IMR-90 (cell line): ENCODE data around the gene PTRH2. TPM values are rescaled to one million over a fixed set of nuclear protein-coding genes. Genes with fewer than 3 reads are reported as not detected.

ENCODE experiments used
- ATAC-seq: fragments of 200-7000 bp; cut with Tn5 transposase; 2 replicates; pipeline ENCODE4 v1.9.1; 2020; ENCODE audit warnings: low read depth, mild to moderate bottlenecking, moderate library complexity
- BruUV-seq: library from RNA; stranded (reverse); fragments of 400-500 nt; replicated peaks from 2 replicates; lab custom pipeline; 2021; lab: Mats Ljungman, UMichigan
- CTCF ChIA-PET: fragments of 300-600 bp; formaldehyde crosslinking; extraction: SDS; loops from one replicate; lab custom pipeline; 2021; ENCODE audit warnings: antibody characterized with exemption; lab: Yijun Ruan, JAX
- POLR2A ChIA-PET: fragments of 300-600 bp; sonication (Branson Sonifier 250); formaldehyde crosslinking; loops from one replicate; lab custom pipeline; 2022; ENCODE audit warnings: antibody characterized with exemption; ENCODE audit not compliant: unreplicated experiment; lab: Charles Lee
- DNase-seq: peaks from one replicate; pipeline ENCODE4 v3.0.0; 2013
- H2AFZ ChIP-seq: replicated peaks from 2 replicates; pipeline ENCODE3; 2013; ENCODE audit warnings: low read length, mild to moderate bottlenecking; ENCODE audit not compliant: poor library complexity
- H2AK5ac ChIP-seq: 2 replicates; pipeline ENCODE4 v1.6.1; 2013; ENCODE audit warnings: low read depth, low read length, inconsistent platforms
- H2AK9ac ChIP-seq: replicated peaks from 2 replicates; pipeline ENCODE3; 2013; ENCODE audit warnings: mild to moderate bottlenecking, low read depth, low read length, moderate library complexity; ENCODE audit not compliant: poor library complexity
- H2BK120ac ChIP-seq: 2 replicates; pipeline ENCODE4 v1.6.1; 2013; ENCODE audit warnings: low read depth, low read length, inconsistent platforms
- H2BK15ac ChIP-seq: 3 replicates; pipeline ENCODE4 v1.6.1; 2013; ENCODE audit warnings: low read depth, low read length, inconsistent platforms
- H2BK20ac ChIP-seq: 2 replicates; pipeline ENCODE4 v1.6.1; 2013; ENCODE audit warnings: low read depth, mild to moderate bottlenecking, inconsistent platforms, low read length, moderate library complexity
- H2BK5ac ChIP-seq: 2 replicates; pipeline ENCODE4 v1.6.1; 2013; ENCODE audit warnings: mild to moderate bottlenecking, low read depth, low read length, inconsistent platforms; ENCODE audit not compliant: poor library complexity, severe bottlenecking
- H3K14ac ChIP-seq: replicated peaks from 2 replicates; pipeline ENCODE4 v1.6.1; 2013; ENCODE audit warnings: low read depth, low read length, inconsistent platforms
- H3K18ac ChIP-seq: 2 replicates; pipeline ENCODE4 v1.6.1; 2013; ENCODE audit warnings: low read depth, low read length, control low read depth
- H3K23ac ChIP-seq: 2 replicates; pipeline ENCODE4 v1.6.1; 2013; ENCODE audit warnings: low read depth, low read length, inconsistent platforms
- H3K27ac ChIP-seq: 2 replicates; pipeline ENCODE4 v1.5.1; 2013; ENCODE audit warnings: mild to moderate bottlenecking, control low read depth, low read length; ENCODE audit not compliant: insufficient read depth
- H3K27me3 ChIP-seq: 2 replicates; pipeline ENCODE4 v1.6.1; 2013; ENCODE audit warnings: low read length; ENCODE audit not compliant: control insufficient read depth, insufficient read depth
- H3K36me3 ChIP-seq: 2 replicates; pipeline ENCODE4 v1.6.1; 2013; ENCODE audit warnings: low read length, mixed read lengths; ENCODE audit not compliant: control insufficient read depth, insufficient read depth
- H3K4ac ChIP-seq: 2 replicates; pipeline ENCODE4 v1.6.1; 2013; ENCODE audit warnings: low read depth, low read length, inconsistent platforms
- H3K4me1 ChIP-seq: 2 replicates; pipeline ENCODE4 v1.6.1; 2013; ENCODE audit warnings: low read length, mixed read lengths; ENCODE audit not compliant: control insufficient read depth, insufficient read depth
- H3K4me2 ChIP-seq: 2 replicates; pipeline ENCODE4 v1.6.1; 2013; ENCODE audit warnings: low read depth, mild to moderate bottlenecking, control low read depth, low read length, moderate library complexity
- H3K4me3 ChIP-seq: 2 replicates; pipeline ENCODE4 v1.5.1; 2013; ENCODE audit warnings: low read depth, mild to moderate bottlenecking, control low read depth, low read length, moderate library complexity; ENCODE audit not compliant: insufficient read depth
- H3K56ac ChIP-seq: 2 replicates; pipeline ENCODE4 v1.6.1; 2013; ENCODE audit warnings: low read length, inconsistent platforms; ENCODE audit not compliant: insufficient read depth; ENCODE audit errors: extremely low read depth
- H3K79me1 ChIP-seq, 2 experiments: 2 replicates each; pipeline ENCODE4 v1.6.1; 2013; ENCODE audit warnings: low read length in 2 of 2, inconsistent platforms in 1 of 2, low read depth in 1 of 2
- H3K9ac ChIP-seq: 2 replicates; pipeline ENCODE4 v1.6.1; 2013; ENCODE audit warnings: low read depth, low read length, control low read depth
- H3K9me1 ChIP-seq: 2 replicates; pipeline ENCODE4 v1.6.1; 2013; ENCODE audit warnings: low read length, inconsistent platforms; ENCODE audit not compliant: insufficient read depth
- H3K9me3 ChIP-seq: 2 replicates; pipeline ENCODE4 v1.6.1; 2013; ENCODE audit warnings: low read length; ENCODE audit not compliant: control insufficient read depth, insufficient read depth
- H4K20me1 ChIP-seq: 2 replicates; pipeline ENCODE4 v1.6.1; 2013; ENCODE audit warnings: low read length, inconsistent platforms; ENCODE audit not compliant: insufficient read depth
- H4K5ac ChIP-seq: 2 replicates; pipeline ENCODE4 v1.6.1; 2013; ENCODE audit warnings: mild to moderate bottlenecking, low read depth, low read length, control low read depth
- H4K8ac ChIP-seq, 2 experiments: 2 replicates each; pipeline ENCODE4 v1.6.1; 2013; ENCODE audit warnings: low read depth in 2 of 2, low read length in 2 of 2, control low read depth in 1 of 2, inconsistent platforms in 1 of 2
- H4K91ac ChIP-seq: 2 replicates; pipeline ENCODE4 v1.6.1; 2013; ENCODE audit warnings: low read depth, low read length, inconsistent platforms; ENCODE audit not compliant: insufficient read depth
- BHLHE40 ChIP-seq: fragments of 150-350 bp; IDR thresholded peaks from 2 replicates; pipeline ENCODE4 v1.6.1; 2016; ENCODE audit warnings: mild to moderate bottlenecking, low read depth, low read length
- CEBPB ChIP-seq: IDR thresholded peaks from 2 replicates; pipeline ENCODE4 v1.6.1; 2012; ENCODE audit warnings: low read depth, low read length, improper control_type of control experiment
- CTCF ChIP-seq: conservative IDR thresholded peaks from 2 replicates; pipeline ENCODE4 v1.5.1; 2012; ENCODE audit warnings: mild to moderate bottlenecking, low read depth, low read length, improper control_type of control experiment
- MAFK ChIP-seq: IDR thresholded peaks from 2 replicates; pipeline ENCODE4 v1.6.1; 2012; ENCODE audit warnings: low read depth, low read length, improper control_type of control experiment
- MAZ ChIP-seq: IDR thresholded peaks from 2 replicates; pipeline ENCODE4 v1.6.1; 2012; ENCODE audit warnings: low read depth, mild to moderate bottlenecking, low read length, improper control_type of control experiment, moderate library complexity, borderline replicate concordance
- MXI1 ChIP-seq: IDR thresholded peaks from 2 replicates; pipeline ENCODE4 v1.6.1; 2012; ENCODE audit warnings: low read depth, mild to moderate bottlenecking, low read length, moderate library complexity, borderline replicate concordance
- NFE2L2 ChIP-seq: fragments of 150-350 bp; IDR thresholded peaks from 2 replicates; pipeline ENCODE4 v1.6.1; 2016; ENCODE audit warnings: low read depth, mild to moderate bottlenecking, low read length
- POLR2A ChIP-seq: IDR thresholded peaks from 2 replicates; pipeline ENCODE4 v1.6.1; 2012; ENCODE audit warnings: mild to moderate bottlenecking, low read depth, low read length
- RAD21 ChIP-seq: IDR thresholded peaks from 2 replicates; pipeline ENCODE4 v1.6.1; 2012; ENCODE audit warnings: low read length, improper control_type of control experiment
- RCOR1 ChIP-seq: IDR thresholded peaks from 2 replicates; pipeline ENCODE4 v1.6.1; 2012; ENCODE audit warnings: mild to moderate bottlenecking, low read length, improper control_type of control experiment; ENCODE audit not compliant: insufficient replicate concordance
- RFX5 ChIP-seq: IDR thresholded peaks from 2 replicates; pipeline ENCODE4 v1.8.0; 2012; ENCODE audit warnings: low read depth, mild to moderate bottlenecking, low read length, moderate library complexity
- SMC3 ChIP-seq: fragments of 150-350 bp; IDR thresholded peaks from 2 replicates; pipeline ENCODE4 v1.6.1; 2016; ENCODE audit warnings: low read depth, mild to moderate bottlenecking, antibody characterized with exemption, low read length, moderate library complexity
- WGBS, 2 experiments: methylation state at CpG; one replicate each; pipeline versions ENCODE4 v1.1.5 to v1.1.7; 2013; ENCODE audit warnings: missing lambda C conversion rate in 2 of 2; ENCODE audit not compliant: insufficient read length in 1 of 2; ENCODE audit errors: extremely low coverage in 2 of 2; 5-methylcytosine and 5-hydroxymethylcytosine counted together
- dilution Hi-C: fragments of 300-500 bp; cut with HindIII; formaldehyde crosslinking; loops from one replicate; pipeline ENCODE4 v1.14.3; 2018; ENCODE audit warnings: low sequenced_read_pairs; ENCODE audit not compliant: unreplicated experiment
- in situ Hi-C: fragments of 300-500 bp; cut with MboI; formaldehyde crosslinking; loops from 3 replicates; pipeline ENCODE4 v1.14.3; 2019; ENCODE audit warnings: low sequenced_read_pairs, inconsistent platforms, mixed read lengths
- intact Hi-C: fragments of 100-400 bp; cut with micrococcal nuclease; formaldehyde crosslinking; loops from 2 replicates; pipeline ENCODE4 v1.10.0; 2022
- polyA plus RNA-seq, 3 experiments: library from polyadenylated mRNA; depleted of rRNA; stranded (reverse); fragments of >200 nt; gene quantifications; 2 replicates each; pipeline ENCODE4 v1.2.3, GENCODE V29; 2012; ENCODE audit warnings: low replicate concordance in 1 of 3
- total RNA-seq: library from RNA; depleted of rRNA; stranded (reverse); fragments of >200 nt; gene quantifications from 2 replicates; pipeline ENCODE4 v1.2.3, GENCODE V29; 2012
- TF ChIP-seq, protein P1 (sequence below): fragments of 150-350 bp; IDR thresholded peaks from 2 replicates; pipeline ENCODE4 v1.6.1; 2016; ENCODE audit warnings: low read depth, mild to moderate bottlenecking, low read length, moderate library complexity, borderline replicate concordance
- TF ChIP-seq, protein P2 (sequence below): fragments of 150-350 bp; IDR thresholded peaks from 2 replicates; pipeline ENCODE4 v1.6.1; 2017; ENCODE audit warnings: mild to moderate bottlenecking, antibody characterized with exemption, low read length, low read depth

PTRH2 gene
- total and polyA plus RNA-seq, 2 of the 4 experiments (the other 2 are of a cell fraction): 24.9 to 49.7 TPM

- peak overlapping the region; percentile 79; the same call in 1 of the 2 replicates for H3K4ac ChIP-seq
- dilution Hi-C loops (no loop called here), intact Hi-C loops (no loop called here), in situ Hi-C loops (no loop called here)
- peak overlapping the region; percentile 32 to 92; a peak in 3 of 4 replicates for H4K8ac ChIP-seq
- no peak overlapping the region for H3K9ac ChIP-seq
- no peaks in the 10 kb centered on the region for H3K9me3 ChIP-seq
- no peak overlapping the region for H2AFZ ChIP-seq
- no CpG with 5 or more reads among the region's 1 CpG for WGBS, 2 experiments
- ChIA-PET CTCF (interaction anchor here (0.7 kb wide), 1 partner anchor 158 kb away, joined by 3 read pairs; no protein-coding TSS in a partner anchor), POLR2A (no interaction called here)
- BruUV-seq: no TSS peak
- ATAC-seq (no peak), DNase-seq (no peak)
- H3K56ac ChIP-seq: peak overlapping the region; percentile 55; the same call in 1 of the 2 replicates
- H3K79me1 ChIP-seq: peaks cover 25 to 46% of the 10 kb centered on the region in 2 experiments
- peaks cover 5% of the 10 kb centered on the region; the same call in 1 of the 2 replicates for H3K9me1 ChIP-seq
- peak overlapping the region; percentile 93 for H3K14ac ChIP-seq
- peak overlapping the region; percentile 50; the same call in 1 of the 2 replicates for H3K4me2 ChIP-seq
- H4K5ac ChIP-seq: no peak overlapping the region
- peak overlapping the region; percentile 95 for H2BK120ac ChIP-seq
- H2AK5ac ChIP-seq: peak overlapping the region; percentile 98
- peaks cover 11% of the 10 kb centered on the region for H3K4me1 ChIP-seq
- H3K27ac ChIP-seq: peak overlapping the region; percentile 33; the same call in 1 of the 2 replicates
- H2BK15ac ChIP-seq: peak overlapping the region; percentile 91; the same call in 1 of the 3 replicates
- H3K27me3 ChIP-seq: no peaks in the 10 kb centered on the region
- H4K20me1 ChIP-seq: peaks cover 16% of the 10 kb centered on the region; the same call in 1 of the 2 replicates
- H2BK5ac ChIP-seq: peak overlapping the region; percentile 97
- H3K36me3 ChIP-seq: peaks cover 38% of the 10 kb centered on the region
- H3K23ac ChIP-seq: peak overlapping the region; percentile 95
- H2BK20ac ChIP-seq: peak overlapping the region; percentile 96; the same call in 1 of the 2 replicates
- peak overlapping the region; percentile 96 for H3K18ac ChIP-seq
- no peak overlapping the region for H3K4me3 ChIP-seq
- no peak overlapping the region for H2AK9ac ChIP-seq
- H4K91ac ChIP-seq: peak overlapping the region; percentile 73; the same call in 1 of the 2 replicates
- TF ChIP-seq MXI1 (no peak), NFE2L2 (no peak), POLR2A (no peak), CTCF (no peak), MAZ (no peak), RCOR1 (no peak), BHLHE40 (no peak), CEBPB (no peak), MAFK (no peak), RAD21 (no peak), RFX5 (no peak), SMC3 (no peak)
- TF ChIP-seq, protein P1, sequence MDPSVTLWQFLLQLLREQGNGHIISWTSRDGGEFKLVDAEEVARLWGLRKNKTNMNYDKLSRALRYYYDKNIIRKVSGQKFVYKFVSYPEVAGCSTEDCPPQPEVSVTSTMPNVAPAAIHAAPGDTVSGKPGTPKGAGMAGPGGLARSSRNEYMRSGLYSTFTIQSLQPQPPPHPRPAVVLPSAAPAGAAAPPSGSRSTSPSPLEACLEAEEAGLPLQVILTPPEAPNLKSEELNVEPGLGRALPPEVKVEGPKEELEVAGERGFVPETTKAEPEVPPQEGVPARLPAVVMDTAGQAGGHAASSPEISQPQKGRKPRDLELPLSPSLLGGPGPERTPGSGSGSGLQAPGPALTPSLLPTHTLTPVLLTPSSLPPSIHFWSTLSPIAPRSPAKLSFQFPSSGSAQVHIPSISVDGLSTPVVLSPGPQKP: no peak
- TF ChIP-seq, protein P2, sequence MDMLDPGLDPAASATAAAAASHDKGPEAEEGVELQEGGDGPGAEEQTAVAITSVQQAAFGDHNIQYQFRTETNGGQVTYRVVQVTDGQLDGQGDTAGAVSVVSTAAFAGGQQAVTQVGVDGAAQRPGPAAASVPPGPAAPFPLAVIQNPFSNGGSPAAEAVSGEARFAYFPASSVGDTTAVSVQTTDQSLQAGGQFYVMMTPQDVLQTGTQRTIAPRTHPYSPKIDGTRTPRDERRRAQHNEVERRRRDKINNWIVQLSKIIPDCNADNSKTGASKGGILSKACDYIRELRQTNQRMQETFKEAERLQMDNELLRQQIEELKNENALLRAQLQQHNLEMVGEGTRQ: no peak
These were observed 37.8 kb downstream of the PTRH2 start for GRCh38 chr17:59669411-59669810.
